GM21576 (cell line): ENCODE results near the gene SRCIN1.

Source experiments
- ATAC-seq: cut with Tn5 transposase; IDR thresholded peaks from one replicate; pipeline ENCODE4 v1.9.1; 2021; ENCODE audit warnings: mild to moderate bottlenecking, moderate library complexity; ENCODE audit not compliant: unreplicated experiment

Gene SRCIN1

GRCh38 chr17:38601539-38602351 lies 4.0 kb downstream of the SRCIN1 start:
- no peak for ATAC-seq

GRCh38 chr17:38600906-38601305 lies 4.8 kb downstream of the SRCIN1 start:
- ATAC-seq = no peak

- no peak for ATAC-seq
Measured at GRCh38 chr17:38600416-38600815, 5.3 kb downstream of the SRCIN1 start.

- no peak for ATAC-seq
Measured at GRCh38 chr17:38599398-38599856, 6.3 kb downstream of the SRCIN1 start.

- ATAC-seq = no peak
Measured at GRCh38 chr17:38598995-38599394, 6.8 kb downstream of the SRCIN1 start.

- no peak for ATAC-seq
Measured at GRCh38 chr17:38598536-38598935, 7.2 kb downstream of the SRCIN1 start.

- no peak for ATAC-seq
Measured at GRCh38 chr17:38597375-38597774, 8.4 kb downstream of the SRCIN1 start.

GRCh38 chr17:38596651-38597050 lies 9.1 kb downstream of the SRCIN1 start:
- no peak for ATAC-seq

GRCh38 chr17:38595892-38596291 lies 9.9 kb downstream of the SRCIN1 start:
- ATAC-seq = no peak

GRCh38 chr17:38594152-38594551 lies 11.6 kb downstream of the SRCIN1 start:
- ATAC-seq = no peak

GRCh38 chr17:38592487-38592886 lies 13.3 kb downstream of the SRCIN1 start:
- no peak for ATAC-seq

- no peak for ATAC-seq
Measured at GRCh38 chr17:38591759-38592241, 14.0 kb downstream of the SRCIN1 start.

GRCh38 chr17:38590988-38591758 lies 14.6 kb downstream of the SRCIN1 start:
- ATAC-seq = no peak

GRCh38 chr17:38589462-38590114 lies 16.2 kb downstream of the SRCIN1 start:
- no peak for ATAC-seq

- ATAC-seq = no peak
Measured at GRCh38 chr17:38588788-38589174, 17.0 kb downstream of the SRCIN1 start.

- ATAC-seq = no peak
Measured at GRCh38 chr17:38587947-38588787, 17.6 kb downstream of the SRCIN1 start.

GRCh38 chr17:38587203-38587602 lies 18.5 kb downstream of the SRCIN1 start:
- ATAC-seq = no peak

GRCh38 chr17:38586788-38587187 lies 19.0 kb downstream of the SRCIN1 start:
- ATAC-seq = no peak

GRCh38 chr17:38585918-38586529 lies 19.7 kb downstream of the SRCIN1 start:
- no peak for ATAC-seq
